GM12873 (cell line): Measurements from ENCODE around the gene LPAR2.

ENCODE experiments used
- CTCF ChIP-seq: IDR thresholded peaks from 2 replicates; pipeline ENCODE4 v1.5.1; 2012; ENCODE audit warnings: low read depth, mild to moderate bottlenecking, moderate library complexity, low read length, control low read depth; ENCODE audit not compliant: insufficient read depth; ENCODE audit errors: missing control alignments

Gene LPAR2

GRCh38 chr19:19584356-19584755 lies 43.7 kb downstream of the LPAR2 start:
- no peak for TF ChIP-seq CTCF

GRCh38 chr19:19582471-19582870 lies 45.5 kb downstream of the LPAR2 start:
- no peak for TF ChIP-seq CTCF

GRCh38 chr19:19581391-19581790 lies 46.6 kb downstream of the LPAR2 start:
- TF ChIP-seq CTCF = no peak

GRCh38 chr19:19580418-19580817 lies 47.6 kb downstream of the LPAR2 start:
- no peak for TF ChIP-seq CTCF

GRCh38 chr19:19579533-19580361 lies 48.3 kb downstream of the LPAR2 start:
- TF ChIP-seq CTCF = no peak

- no peak for TF ChIP-seq CTCF
Observed at GRCh38 chr19:19578252-19578651, 49.8 kb downstream of the LPAR2 start.

GRCh38 chr19:19575411-19575810 lies 52.6 kb downstream of the LPAR2 start:
- no peak for TF ChIP-seq CTCF
